Superior temporal gyrus (tissue), 1 donor: Measurements from ENCODE around the gene USF1.
A peak's percentile ranks its signal among the peaks of the same experiment; 100 is the strongest.

Experiments
- DNase-seq: peaks from one replicate; pipeline ENCODE4 v3.0.0-alpha.2; 2016; ENCODE audit errors: extremely low spot score

The USF1 gene

GRCh38 chr1:161045736-161046604, at the start of gene USF1:
Gene USF1 (minus strand): TSS chr1:161045977. CDS start chr1:161043275, 2,702 bp downstream.
- peak; percentile 99 for DNase-seq

GRCh38 chr1:161095230-161095629, 49.5 kb upstream of the USF1 start:
- no peak for DNase-seq

- no peak for DNase-seq
Measured at GRCh38 chr1:161094481-161094880, 48.7 kb upstream of the USF1 start.

GRCh38 chr1:161092621-161093028, 46.8 kb upstream of the USF1 start:
- no peak for DNase-seq

- no peak for DNase-seq
Measured at GRCh38 chr1:161091796-161092507, 46.2 kb upstream of the USF1 start.

- DNase-seq = no peak
Measured at GRCh38 chr1:161091093-161091492, 45.3 kb upstream of the USF1 start.

GRCh38 chr1:161090617-161091016, 44.8 kb upstream of the USF1 start:
- DNase-seq = no peak

- DNase-seq = no peak
Measured at GRCh38 chr1:161089938-161090337, 44.2 kb upstream of the USF1 start.

- DNase-seq = no peak
Measured at GRCh38 chr1:161089251-161089924, 43.6 kb upstream of the USF1 start, which contains the start of gene NECTIN4. Gene NECTIN4 (minus strand): TSS chr1:161089558. CDS start chr1:161089296, 262 bp downstream.

- no peak for DNase-seq
Measured at GRCh38 chr1:161088587-161089110, 42.9 kb upstream of the USF1 start.

- DNase-seq = no peak
Measured at GRCh38 chr1:161086457-161086856, 40.7 kb upstream of the USF1 start.

GRCh38 chr1:161085165-161085564, 39.4 kb upstream of the USF1 start:
- DNase-seq = no peak

- DNase-seq = no peak
Measured at GRCh38 chr1:161084597-161084988, 38.8 kb upstream of the USF1 start.

GRCh38 chr1:161083748-161084596, 38.2 kb upstream of the USF1 start:
- DNase-seq = no peak

- no peak for DNase-seq
Measured at GRCh38 chr1:161082996-161083747, 37.4 kb upstream of the USF1 start.

- DNase-seq = no peak
Measured at GRCh38 chr1:161082483-161082882, 36.7 kb upstream of the USF1 start.

- DNase-seq = no peak
Measured at GRCh38 chr1:161081519-161081918, 35.7 kb upstream of the USF1 start.

- no peak for DNase-seq
Measured at GRCh38 chr1:161080441-161081405, 34.9 kb upstream of the USF1 start.

GRCh38 chr1:161079436-161080110, 33.8 kb upstream of the USF1 start:
- no peak for DNase-seq
